Hepatic stellate cell (primary cell): ENCODE data around the gene SPIRE1.
"Not testable (repeated sequence)": the region's sequence is repeated elsewhere in the genome, so short reads cannot be mapped to it uniquely, and the experiment has no call there.

Experiments
- DNase-seq: peaks from one replicate; pipeline ENCODE4 v3.0.0; 2011; ENCODE audit warnings: low spot score

The SPIRE1 gene

GRCh38 chr18:12645751-12646203 lies 12.1 kb downstream of the SPIRE1 start:
- DNase-seq, result no peak

- no peak for DNase-seq
Observed at GRCh38 chr18:12645254-12645653, 12.7 kb downstream of the SPIRE1 start.

- DNase-seq, result not testable (repeated sequence)
Observed at GRCh38 chr18:12643756-12644155, 14.2 kb downstream of the SPIRE1 start.

DNA sequence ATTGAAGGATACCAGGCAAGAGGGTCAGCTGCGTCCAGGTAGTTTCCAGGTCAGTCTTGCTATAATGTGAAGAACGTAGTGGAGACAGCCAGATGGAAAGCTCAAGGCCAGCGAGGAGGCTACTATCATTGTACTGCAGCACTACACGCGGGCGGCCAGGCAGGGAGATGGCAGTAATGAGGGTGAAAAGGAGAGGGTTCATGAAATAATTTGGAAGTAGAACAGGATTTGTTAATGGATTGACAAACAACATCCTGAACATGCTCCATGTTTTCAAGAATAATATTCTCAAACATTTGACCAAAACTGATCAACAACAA lies 17.1 kb downstream of the SPIRE1 start:
- DNase-seq, result no peak

- DNase-seq, result peak; percentile 60
Observed at GRCh38 chr18:12639990-12640880, 17.7 kb downstream of the SPIRE1 start.

- no peak for DNase-seq
Observed at GRCh38 chr18:12638644-12639124, 19.2 kb downstream of the SPIRE1 start.

DNA sequence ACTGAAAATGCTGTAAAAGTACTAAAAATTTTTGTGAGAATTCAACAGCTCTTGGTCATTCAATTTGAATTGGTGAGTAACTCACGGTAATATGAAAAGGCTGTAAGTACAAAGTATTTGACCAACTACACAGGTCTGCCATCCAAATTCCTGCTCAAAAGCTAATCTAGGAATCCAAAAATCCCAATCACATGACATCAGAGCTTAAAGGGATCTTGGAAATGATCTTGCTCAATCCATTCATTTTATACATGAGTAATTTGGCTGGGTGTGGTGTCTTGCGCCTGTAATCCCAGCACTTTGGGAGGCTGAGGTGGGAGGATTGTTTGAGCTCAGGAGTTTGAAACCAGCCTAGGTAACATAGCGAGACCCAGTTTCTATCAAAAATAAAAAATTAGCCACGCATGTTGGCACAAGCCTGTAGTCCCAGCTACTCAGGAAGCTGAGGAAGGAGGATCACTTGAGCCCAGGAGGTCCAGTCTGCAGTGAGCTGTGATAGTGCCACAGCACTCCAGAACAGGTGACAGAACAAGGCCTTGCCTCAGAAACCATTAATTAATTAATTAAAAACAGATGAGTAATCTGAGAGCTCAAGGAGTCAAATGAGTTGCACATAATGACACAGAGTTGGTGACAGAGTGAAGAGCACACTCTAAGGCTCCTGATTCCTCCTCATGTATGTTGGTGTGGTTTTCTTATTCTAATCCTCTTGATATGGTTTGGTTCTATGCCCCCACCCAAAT lies 19.8 kb downstream of the SPIRE1 start:
- no peak for DNase-seq

DNA sequence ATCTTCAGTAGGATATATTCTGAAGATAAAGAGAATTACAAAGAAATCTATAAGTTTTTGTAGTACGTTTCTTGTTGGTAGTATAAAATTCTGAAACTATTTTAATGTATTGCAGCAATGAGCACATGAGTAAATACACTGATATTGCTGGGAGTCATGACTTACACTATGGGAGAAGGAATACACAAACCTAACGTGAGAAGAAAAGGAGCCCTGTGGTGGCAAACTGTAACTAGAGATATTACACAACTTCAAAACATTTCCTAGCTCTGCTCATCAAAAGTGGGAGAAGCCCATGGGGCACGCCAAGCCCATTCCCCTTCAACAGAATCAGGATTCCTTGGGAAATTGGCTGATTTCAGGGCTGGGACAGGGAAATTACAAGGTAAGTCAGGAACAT lies 20.5 kb downstream of the SPIRE1 start:
- no peak for DNase-seq

GRCh38 chr18:12631831-12632477 lies 26.0 kb downstream of the SPIRE1 start:
- no peak for DNase-seq

- no peak for DNase-seq
Observed at GRCh38 chr18:12630136-12630535, 27.8 kb downstream of the SPIRE1 start.

DNA sequence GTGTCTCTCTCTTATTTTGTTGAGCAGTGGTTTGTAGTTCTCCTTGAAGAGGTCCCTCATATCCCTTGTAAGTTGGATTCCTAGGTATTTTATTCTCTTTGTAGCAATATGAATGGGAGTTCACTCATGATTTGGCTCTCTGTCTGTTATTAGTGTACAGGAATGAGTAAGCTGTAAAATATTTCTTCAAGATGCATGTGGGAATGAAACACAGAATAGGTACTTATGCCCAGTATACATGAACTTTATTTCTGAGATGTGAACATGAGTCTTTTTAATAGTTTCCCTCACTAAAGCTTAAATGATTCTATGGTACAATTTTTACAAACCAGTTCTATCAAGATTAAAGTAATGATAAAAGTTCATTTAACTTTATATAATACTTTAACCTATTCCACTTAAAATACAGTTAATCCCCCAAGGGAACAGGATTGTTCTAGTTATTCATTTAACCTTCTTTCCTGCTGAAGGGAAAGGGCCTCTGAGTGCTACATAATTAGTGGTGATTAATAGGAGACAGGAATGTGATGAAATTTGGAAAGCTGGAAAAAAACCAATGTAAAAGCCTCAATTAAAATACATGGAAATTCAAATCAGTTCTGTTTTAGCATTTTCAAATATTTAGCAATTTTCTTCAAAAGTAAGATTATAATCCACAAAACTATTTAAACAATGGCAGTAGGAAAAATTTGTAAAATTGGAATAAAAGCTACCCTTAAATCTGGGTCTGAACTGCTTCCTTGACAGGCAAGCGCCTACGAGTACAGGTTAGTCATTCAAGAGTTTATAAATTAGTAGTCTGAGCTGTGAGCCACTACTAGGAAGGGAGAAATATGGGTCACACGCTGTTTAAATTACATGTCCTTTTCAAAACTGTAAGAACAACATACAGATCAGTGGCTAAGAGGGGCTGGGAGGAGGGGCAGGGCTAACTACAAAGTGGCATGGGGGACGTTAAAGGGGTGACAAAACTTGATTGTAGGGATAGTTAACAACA lies 28.9 kb downstream of the SPIRE1 start:
- DNase-seq, result peak; percentile 48

GRCh38 chr18:12627199-12627598 lies 30.7 kb downstream of the SPIRE1 start:
- DNase-seq, result not testable (repeated sequence)

DNA sequence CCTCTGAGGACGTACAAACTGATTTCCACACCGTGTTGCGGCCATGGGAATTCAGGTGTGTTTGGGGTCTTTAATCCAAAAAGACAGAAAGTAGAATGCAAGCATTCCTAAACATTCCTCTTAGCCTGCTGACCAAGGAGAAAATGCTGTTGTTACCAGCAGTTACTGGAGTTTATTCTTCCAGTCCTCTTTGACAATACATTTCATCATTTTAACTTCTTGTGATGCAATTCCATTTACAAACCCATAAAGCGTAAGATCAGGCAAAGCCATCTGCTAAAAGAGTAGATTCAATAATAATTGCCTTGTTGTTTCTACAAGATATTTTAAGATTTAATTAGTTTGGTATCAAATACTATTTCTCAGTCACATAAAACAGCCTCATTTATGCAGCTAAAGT lies 32.7 kb downstream of the SPIRE1 start:
- DNase-seq, result no peak

- peak; percentile 74 for DNase-seq
Observed at GRCh38 chr18:12621742-12622306, 36.1 kb downstream of the SPIRE1 start.

GRCh38 chr18:12615748-12616147 lies 42.2 kb downstream of the SPIRE1 start:
- DNase-seq, result no peak

DNA sequence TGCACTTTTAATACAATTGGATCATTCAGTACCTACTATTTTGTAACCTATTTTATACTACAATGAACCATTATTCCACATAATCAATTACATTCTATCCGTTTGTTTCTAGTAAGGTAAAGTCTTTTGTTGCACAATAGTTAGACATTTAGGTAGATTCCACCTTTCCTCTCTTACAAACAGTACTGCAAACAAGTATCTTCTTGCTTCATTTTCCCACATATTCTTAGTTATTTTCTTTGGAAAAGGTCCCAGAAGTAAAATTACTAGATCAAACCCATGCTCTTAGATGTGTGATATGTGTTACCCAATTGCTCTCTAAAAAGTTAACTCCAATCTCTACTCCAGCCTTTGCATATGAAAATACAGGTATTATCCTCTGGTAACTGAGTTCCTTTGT lies 49.6 kb downstream of the SPIRE1 start:
- DNase-seq, result peak; percentile 11

GRCh38 chr18:12606592-12607315 lies 51.2 kb downstream of the SPIRE1 start:
- DNase-seq, result no peak

DNA sequence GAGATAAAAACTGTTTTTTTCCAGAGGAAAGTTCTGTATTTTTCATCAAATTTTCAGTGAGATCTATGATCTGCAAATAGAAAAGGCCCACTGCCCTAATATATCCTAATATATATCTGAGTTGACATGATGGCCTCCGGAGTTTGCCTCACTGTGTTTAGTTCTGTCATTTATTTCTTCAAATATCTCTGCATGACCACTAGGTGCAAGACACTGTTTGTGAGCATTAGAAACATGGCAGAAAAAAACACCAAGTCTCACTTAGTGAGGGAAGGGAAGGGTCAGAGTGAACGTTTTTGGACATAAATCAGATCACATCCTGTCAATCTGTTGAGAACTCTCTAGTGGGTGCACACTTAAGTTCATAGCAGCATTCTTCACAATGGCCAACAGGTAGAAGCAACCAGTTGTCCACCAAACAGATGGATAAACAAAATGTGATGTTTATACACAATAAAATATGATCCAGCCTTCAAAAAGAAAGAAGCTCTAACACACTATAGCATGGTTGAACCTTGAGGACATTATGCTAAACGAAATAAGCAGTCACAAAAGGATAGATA lies 53.4 kb downstream of the SPIRE1 start:
- no peak for DNase-seq

DNA sequence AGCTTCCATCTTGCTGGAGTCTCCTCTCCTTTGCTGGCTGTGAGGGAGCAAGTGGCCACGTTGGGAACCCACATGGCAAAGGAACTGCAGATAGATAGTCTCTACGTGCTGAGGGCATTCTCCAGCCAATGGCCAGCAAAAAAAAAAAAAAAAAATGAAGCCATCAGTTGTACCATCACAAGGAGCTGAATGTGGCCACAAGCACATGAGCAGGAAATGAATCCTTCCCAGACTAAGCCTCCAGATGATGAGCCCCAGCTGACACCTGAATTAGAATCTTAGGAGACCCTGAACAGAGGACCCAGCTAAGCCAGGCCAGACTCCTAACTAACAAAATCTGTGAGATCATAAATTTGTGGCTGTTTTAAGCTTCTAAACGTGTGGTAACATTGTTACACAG lies 57.9 kb downstream of the SPIRE1 start:
- DNase-seq, result no peak

- no peak for DNase-seq
Observed at GRCh38 chr18:12599543-12599942, 58.4 kb downstream of the SPIRE1 start.
